Measurements from ENCODE around the gene WDR33.

GRCh38 chr2:127661949-127662510, 148.9 kb downstream of the WDR33 start:
- TF ChIP-seq POLR2A (IDR thresholded peaks at IDR 0.05): no peak
- no peak for TF ChIP-seq POLR2AphosphoS5 (IDR thresholded peaks at IDR 0.05)
- TF ChIP-seq CTCF (IDR thresholded peaks at IDR 0.05): no peak

Measured in breast epithelium (tissue), 3 donors.